Subcutaneous preadipocyte (primary cell): ENCODE data around the gene CORO2B. TPM values are rescaled to one million over a fixed set of nuclear protein-coding genes. Genes with fewer than 3 reads are reported as not detected.

Experiments
- total RNA-seq: library from RNA; depleted of rRNA; stranded (reverse); fragments of >200 nt; gene quantifications from 2 replicates; pipeline ENCODE4 v1.2.3, GENCODE V29; 2012

The CORO2B gene, protein sequence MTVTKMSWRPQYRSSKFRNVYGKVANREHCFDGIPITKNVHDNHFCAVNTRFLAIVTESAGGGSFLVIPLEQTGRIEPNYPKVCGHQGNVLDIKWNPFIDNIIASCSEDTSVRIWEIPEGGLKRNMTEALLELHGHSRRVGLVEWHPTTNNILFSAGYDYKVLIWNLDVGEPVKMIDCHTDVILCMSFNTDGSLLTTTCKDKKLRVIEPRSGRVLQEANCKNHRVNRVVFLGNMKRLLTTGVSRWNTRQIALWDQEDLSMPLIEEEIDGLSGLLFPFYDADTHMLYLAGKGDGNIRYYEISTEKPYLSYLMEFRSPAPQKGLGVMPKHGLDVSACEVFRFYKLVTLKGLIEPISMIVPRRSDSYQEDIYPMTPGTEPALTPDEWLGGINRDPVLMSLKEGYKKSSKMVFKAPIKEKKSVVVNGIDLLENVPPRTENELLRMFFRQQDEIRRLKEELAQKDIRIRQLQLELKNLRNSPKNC
- 27.6 and 34.4 TPM in 2 replicates for total RNA-seq

DNA sequence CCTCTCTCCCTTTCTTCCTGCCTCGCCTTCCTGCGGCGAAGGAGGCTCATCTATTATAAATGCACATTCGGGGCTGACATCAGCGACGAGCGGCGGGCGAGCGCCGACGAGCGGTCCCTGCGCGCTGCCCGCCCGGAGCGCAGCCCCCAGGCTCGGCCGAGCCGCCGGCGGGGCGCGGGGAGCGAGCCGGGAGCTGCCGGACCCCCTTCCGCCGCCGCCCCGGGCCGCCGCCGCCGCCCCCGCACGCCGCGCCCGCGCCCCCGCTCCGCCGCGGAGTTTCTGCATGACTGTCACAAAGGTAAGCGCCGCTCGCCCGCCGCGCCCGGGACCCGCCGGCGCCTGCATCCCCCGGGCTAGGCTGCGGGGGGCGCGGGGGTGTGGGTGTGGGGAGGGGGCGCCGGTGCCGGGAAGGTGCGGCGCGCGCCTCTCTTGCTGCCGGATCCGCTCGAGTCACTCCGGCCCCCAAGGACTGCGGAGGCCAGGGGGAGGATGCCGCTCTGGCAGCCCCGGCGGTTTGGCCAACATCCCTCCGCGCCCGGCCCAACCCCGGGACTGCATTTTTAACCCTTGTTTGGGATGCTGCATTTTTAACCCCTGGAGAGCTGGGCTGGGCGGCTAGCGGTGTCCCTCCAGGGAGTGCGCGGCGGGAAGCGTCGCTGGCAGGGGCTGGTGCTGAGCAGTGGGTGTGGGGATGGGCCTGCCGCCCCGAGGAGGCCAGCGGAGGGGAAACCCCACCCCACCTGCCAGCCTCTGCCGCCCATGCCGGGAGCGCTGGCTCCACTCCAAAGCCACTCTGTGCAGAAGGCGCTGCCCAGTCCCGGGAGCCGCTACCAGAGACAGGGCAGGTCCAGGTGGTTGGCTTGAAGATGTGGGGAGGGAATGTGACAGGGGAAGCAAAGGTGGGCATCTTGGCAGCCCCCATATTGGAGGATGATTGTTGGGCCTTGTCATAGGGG, at the start of gene CORO2B:
CORO2B (plus strand) TSS at position 14 of the 956 bp plus-strand sequence; CDS start at position 284, 270 bp downstream.

Other genes starting within 250 kb of the CORO2B start
- gene ITGA11, start 146.8 kb upstream of the CORO2B start, total RNA-seq, result 0.20 and 0.37 TPM in 2 replicates
- 30.5 and 49.7 TPM in 2 replicates for gene ANP32A, start 241.9 kb downstream of the CORO2B start, total RNA-seq